ENCODE data around the gene ARHGEF10L.

Gene ARHGEF10L

GRCh38 chr1:17545356-17545755 lies 5.9 kb downstream of the ARHGEF10L start:
- Histone ChIP-seq H3K27me3 (ENCODE audit: control insufficient read depth in 2 of 2, insufficient read depth in 2 of 2, low read length in 2 of 2) (no peaks in the 10 kb centered on the region), H3K9me3 (ENCODE audit: control insufficient read depth in 2 of 2, low read length in 2 of 2) (no peaks in the 10 kb centered on the region), H3K36me3 (ENCODE audit: control insufficient read depth in 2 of 2, insufficient read depth in 2 of 2, low read length in 2 of 2) (no peaks in the 10 kb centered on the region), H3K9ac (ENCODE audit: low read depth in 1 of 2, low read length in 2 of 2) (peak overlapping the region in 1 of 2 donors; percentile 45), H3K27ac (ENCODE audit: low read depth in 2 of 2, low read length in 2 of 2) (peak overlapping the region; percentile 58 to 82), H3K4me1 (ENCODE audit: control insufficient read depth in 2 of 2, insufficient read depth in 2 of 2, low read length in 2 of 2) (peaks cover 26 to 34% of the 10 kb centered on the region in 2 donors), H3K4me3 (ENCODE audit: low read length in 2 of 2) (no peak overlapping the region)

- Histone ChIP-seq H3K9ac (ENCODE audit: low read depth in 1 of 2, low read length in 2 of 2) (no peak overlapping the region), H3K9me3 (ENCODE audit: control insufficient read depth in 2 of 2, low read length in 2 of 2) (no peaks in the 10 kb centered on the region), H3K4me1 (ENCODE audit: control insufficient read depth in 2 of 2, insufficient read depth in 2 of 2, low read length in 2 of 2) (peaks cover 30 to 39% of the 10 kb centered on the region in 2 donors), H3K36me3 (ENCODE audit: control insufficient read depth in 2 of 2, insufficient read depth in 2 of 2, low read length in 2 of 2) (no peaks in the 10 kb centered on the region), H3K27ac (ENCODE audit: low read depth in 2 of 2, low read length in 2 of 2) (no peak overlapping the region), H3K4me3 (ENCODE audit: low read length in 2 of 2) (no peak overlapping the region), H3K27me3 (ENCODE audit: control insufficient read depth in 2 of 2, insufficient read depth in 2 of 2, low read length in 2 of 2) (no peaks in the 10 kb centered on the region)
Measured at GRCh38 chr1:17546946-17547670, 7.6 kb downstream of the ARHGEF10L start.

GRCh38 chr1:17549384-17549783 lies 9.9 kb downstream of the ARHGEF10L start:
- Histone ChIP-seq H3K27ac (ENCODE audit: low read depth in 2 of 2, low read length in 2 of 2) (no peak overlapping the region), H3K27me3 (ENCODE audit: control insufficient read depth in 2 of 2, insufficient read depth in 2 of 2, low read length in 2 of 2) (no peaks in the 10 kb centered on the region), H3K9ac (ENCODE audit: low read depth in 1 of 2, low read length in 2 of 2) (no peak overlapping the region), H3K4me3 (ENCODE audit: low read length in 2 of 2) (no peak overlapping the region), H3K9me3 (ENCODE audit: control insufficient read depth in 2 of 2, low read length in 2 of 2) (no peaks in the 10 kb centered on the region), H3K36me3 (ENCODE audit: control insufficient read depth in 2 of 2, insufficient read depth in 2 of 2, low read length in 2 of 2) (no peaks in the 10 kb centered on the region), H3K4me1 (ENCODE audit: control insufficient read depth in 2 of 2, insufficient read depth in 2 of 2, low read length in 2 of 2) (peaks cover 25 to 34% of the 10 kb centered on the region in 2 donors)

- Histone ChIP-seq H3K27me3 (ENCODE audit: control insufficient read depth in 2 of 2, insufficient read depth in 2 of 2, low read length in 2 of 2) (no peaks in the 10 kb centered on the region), H3K4me1 (ENCODE audit: control insufficient read depth in 2 of 2, insufficient read depth in 2 of 2, low read length in 2 of 2) (peaks cover 13 to 20% of the 10 kb centered on the region in 2 donors), H3K9ac (ENCODE audit: low read depth in 1 of 2, low read length in 2 of 2) (peak overlapping the region; percentile 14 to 28), H3K27ac (ENCODE audit: low read depth in 2 of 2, low read length in 2 of 2) (peak overlapping the region; percentile 50 to 52), H3K4me3 (ENCODE audit: low read length in 2 of 2) (peak overlapping the region in 1 of 2 donors; percentile 7), H3K36me3 (ENCODE audit: control insufficient read depth in 2 of 2, insufficient read depth in 2 of 2, low read length in 2 of 2) (peaks cover 0 to 5% of the 10 kb centered on the region in 2 donors), H3K9me3 (ENCODE audit: control insufficient read depth in 2 of 2, low read length in 2 of 2) (no peaks in the 10 kb centered on the region)
Measured at GRCh38 chr1:17550729-17551584, 11.5 kb downstream of the ARHGEF10L start.

GRCh38 chr1:17551755-17552234 lies 12.3 kb downstream of the ARHGEF10L start:
- H3K9ac ChIP-seq (ENCODE audit: low read depth in 1 of 2, low read length in 2 of 2): peak overlapping the region; percentile 5 to 14
- H3K9me3 ChIP-seq (ENCODE audit: control insufficient read depth in 2 of 2, low read length in 2 of 2): no peaks in the 10 kb centered on the region
- H3K4me3 ChIP-seq (ENCODE audit: low read length in 2 of 2): no peak overlapping the region
- peaks cover 0 to 5% of the 10 kb centered on the region in 2 donors for H3K36me3 ChIP-seq (ENCODE audit: control insufficient read depth in 2 of 2, insufficient read depth in 2 of 2, low read length in 2 of 2)
- peaks cover 13 to 17% of the 10 kb centered on the region in 2 donors for H3K4me1 ChIP-seq (ENCODE audit: control insufficient read depth in 2 of 2, insufficient read depth in 2 of 2, low read length in 2 of 2)
- peak overlapping the region; percentile 50 to 52 for H3K27ac ChIP-seq (ENCODE audit: low read depth in 2 of 2, low read length in 2 of 2)
- H3K27me3 ChIP-seq (ENCODE audit: control insufficient read depth in 2 of 2, insufficient read depth in 2 of 2, low read length in 2 of 2): no peaks in the 10 kb centered on the region

GRCh38 chr1:17553975-17554700 lies 14.6 kb downstream of the ARHGEF10L start:
- Histone ChIP-seq H3K4me3 (ENCODE audit: low read length in 2 of 2) (no peak overlapping the region), H3K4me1 (ENCODE audit: control insufficient read depth in 2 of 2, insufficient read depth in 2 of 2, low read length in 2 of 2) (peaks cover 14 to 27% of the 10 kb centered on the region in 2 donors), H3K36me3 (ENCODE audit: control insufficient read depth in 2 of 2, insufficient read depth in 2 of 2, low read length in 2 of 2) (peaks cover 0 to 5% of the 10 kb centered on the region in 2 donors), H3K27ac (ENCODE audit: low read depth in 2 of 2, low read length in 2 of 2) (no peak overlapping the region), H3K9me3 (ENCODE audit: control insufficient read depth in 2 of 2, low read length in 2 of 2) (no peaks in the 10 kb centered on the region), H3K27me3 (ENCODE audit: control insufficient read depth in 2 of 2, insufficient read depth in 2 of 2, low read length in 2 of 2) (no peaks in the 10 kb centered on the region), H3K9ac (ENCODE audit: low read depth in 1 of 2, low read length in 2 of 2) (no peak overlapping the region)

- peaks cover 22 to 35% of the 10 kb centered on the region in 2 donors for H3K4me1 ChIP-seq (ENCODE audit: control insufficient read depth in 2 of 2, insufficient read depth in 2 of 2, low read length in 2 of 2)
- H3K36me3 ChIP-seq (ENCODE audit: control insufficient read depth in 2 of 2, insufficient read depth in 2 of 2, low read length in 2 of 2): peaks cover 0 to 5% of the 10 kb centered on the region in 2 donors
- no peaks in the 10 kb centered on the region for H3K27me3 ChIP-seq (ENCODE audit: control insufficient read depth in 2 of 2, insufficient read depth in 2 of 2, low read length in 2 of 2)
- no peak overlapping the region for H3K27ac ChIP-seq (ENCODE audit: low read depth in 2 of 2, low read length in 2 of 2)
- no peak overlapping the region for H3K4me3 ChIP-seq (ENCODE audit: low read length in 2 of 2)
- no peaks in the 10 kb centered on the region for H3K9me3 ChIP-seq (ENCODE audit: control insufficient read depth in 2 of 2, low read length in 2 of 2)
- no peak overlapping the region for H3K9ac ChIP-seq (ENCODE audit: low read depth in 1 of 2, low read length in 2 of 2)
Measured at GRCh38 chr1:17554954-17555353, 15.5 kb downstream of the ARHGEF10L start.

GRCh38 chr1:17557986-17558385 lies 18.5 kb downstream of the ARHGEF10L start:
- no peak overlapping the region for H3K9ac ChIP-seq (ENCODE audit: low read depth in 1 of 2, low read length in 2 of 2)
- H3K27me3 ChIP-seq (ENCODE audit: control insufficient read depth in 2 of 2, insufficient read depth in 2 of 2, low read length in 2 of 2): no peaks in the 10 kb centered on the region
- no peak overlapping the region for H3K4me3 ChIP-seq (ENCODE audit: low read length in 2 of 2)
- no peak overlapping the region for H3K27ac ChIP-seq (ENCODE audit: low read depth in 2 of 2, low read length in 2 of 2)
- H3K9me3 ChIP-seq (ENCODE audit: control insufficient read depth in 2 of 2, low read length in 2 of 2): no peaks in the 10 kb centered on the region
- H3K36me3 ChIP-seq (ENCODE audit: control insufficient read depth in 2 of 2, insufficient read depth in 2 of 2, low read length in 2 of 2): peaks cover 0 to 5% of the 10 kb centered on the region in 2 donors
- peaks cover 15 to 31% of the 10 kb centered on the region in 2 donors for H3K4me1 ChIP-seq (ENCODE audit: control insufficient read depth in 2 of 2, insufficient read depth in 2 of 2, low read length in 2 of 2)

GRCh38 chr1:17558541-17558940 lies 19.0 kb downstream of the ARHGEF10L start:
- Histone ChIP-seq H3K27ac (ENCODE audit: low read depth in 2 of 2, low read length in 2 of 2) (no peak overlapping the region), H3K9me3 (ENCODE audit: control insufficient read depth in 2 of 2, low read length in 2 of 2) (no peaks in the 10 kb centered on the region), H3K4me1 (ENCODE audit: control insufficient read depth in 2 of 2, insufficient read depth in 2 of 2, low read length in 2 of 2) (peaks cover 15 to 31% of the 10 kb centered on the region in 2 donors), H3K4me3 (ENCODE audit: low read length in 2 of 2) (no peak overlapping the region), H3K9ac (ENCODE audit: low read depth in 1 of 2, low read length in 2 of 2) (no peak overlapping the region), H3K36me3 (ENCODE audit: control insufficient read depth in 2 of 2, insufficient read depth in 2 of 2, low read length in 2 of 2) (peaks cover 0 to 5% of the 10 kb centered on the region in 2 donors), H3K27me3 (ENCODE audit: control insufficient read depth in 2 of 2, insufficient read depth in 2 of 2, low read length in 2 of 2) (no peaks in the 10 kb centered on the region)

All from mucosa of rectum (tissue), 2 donors.